ENCODE measurements around the gene CASZ1. TPM values are rescaled to one million over a fixed set of nuclear protein-coding genes. Genes with fewer than 3 reads are reported as not detected.

Gene CASZ1
- total and polyA plus RNA-seq, 2 donors (not counting 3 experiments of a cell fraction or from before 2014, with no cell fraction given), result 1.5 to 5.2 TPM

DNA sequence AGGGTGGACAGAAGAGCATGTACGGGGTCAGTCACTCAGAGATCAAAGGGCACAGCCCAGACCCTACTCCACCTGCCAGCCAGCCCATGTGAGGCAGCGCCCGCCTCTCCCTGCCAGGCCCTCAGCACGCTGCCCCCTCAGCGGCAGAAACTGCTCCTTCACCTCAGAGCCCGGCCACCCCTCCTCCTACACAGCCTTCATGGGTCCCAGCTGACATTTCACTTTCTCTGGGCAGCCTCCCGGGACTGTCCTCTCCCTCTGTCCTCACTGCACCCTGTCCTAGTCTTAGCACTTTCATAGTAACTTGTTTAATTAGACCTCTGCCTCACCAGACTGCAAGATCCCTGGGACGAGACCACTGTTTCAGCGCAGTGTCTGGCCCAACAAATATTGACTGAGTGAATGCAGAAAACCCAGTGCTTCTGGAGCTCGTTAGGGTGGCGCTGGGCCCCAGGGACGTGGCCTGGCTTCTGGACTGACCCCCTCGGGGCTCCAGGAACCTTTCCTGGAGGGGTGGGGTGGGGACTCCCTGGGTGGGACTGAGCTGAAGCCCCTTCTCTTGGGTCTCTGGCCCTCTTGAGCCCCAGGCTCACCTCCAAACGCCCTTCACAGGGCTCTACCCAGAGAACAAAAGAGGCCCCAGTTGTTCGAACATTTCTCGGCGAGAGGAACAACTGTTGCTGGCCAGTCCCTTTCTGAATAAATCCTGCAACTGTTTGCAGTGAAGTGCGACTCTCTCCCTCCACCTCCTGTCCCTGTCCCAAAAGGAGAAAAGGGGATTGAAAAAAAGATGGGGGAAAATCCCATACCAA lies 114.9 kb downstream of the CASZ1 start:
- H3K9me3 ChIP-seq (replicated peaks; ENCODE audit: control insufficient read depth, insufficient read depth, low read length), result no peaks in the 10 kb centered on the region
- ChIA-PET CTCF (no interaction called here), POLR2A (no interaction called here)
- peaks cover 0 to 8% of the 10 kb centered on the region in 2 experiments for H3K27me3 ChIP-seq (ENCODE audit: control insufficient read depth in 2 of 2, insufficient read depth in 2 of 2, low read length in 2 of 2)
- no peak for DNase-seq (ENCODE audit: low read depth, low spot score)
- no peak for FAIRE-seq
- no peaks in the 10 kb centered on the region for H4K20me1 ChIP-seq (replicated peaks; ENCODE audit: control insufficient read depth, extremely low read depth, insufficient read depth, low read length)
- no peaks in the 10 kb centered on the region for H3K9me1 ChIP-seq (replicated peaks; ENCODE audit: control insufficient read depth, extremely low read depth, insufficient read depth, low read length)
- H3K4me1 ChIP-seq (ENCODE audit: control insufficient read depth, extremely low read depth, insufficient read depth, low read length), result no peaks in the 10 kb centered on the region
- no peaks in the 10 kb centered on the region for H3K79me2 ChIP-seq (ENCODE audit: control insufficient read depth, insufficient read depth, low read length)
- H3K9ac ChIP-seq (replicated peaks; ENCODE audit: extremely low read depth, insufficient read depth, low read length), result no peak overlapping the region
- H2AFZ ChIP-seq (ENCODE audit: low read depth, low read length), result no peak overlapping the region
- no peak overlapping the region for H3K27ac ChIP-seq (ENCODE audit: insufficient read depth, low read depth, low read length)
- no peaks in the 10 kb centered on the region for H3K36me3 ChIP-seq (ENCODE audit: control insufficient read depth in 2 of 2, extremely low read depth in 1 of 2, insufficient read depth in 2 of 2, low read length in 2 of 2)
- no peak overlapping the region for H3K4me2 ChIP-seq (ENCODE audit: insufficient read depth, low read length)
- intact Hi-C loops (cut with micrococcal nuclease), result no loop called here
- dilution Hi-C loops (cut with MboI; ENCODE audit: extremely low pct_ligation_motif_present, low sequenced_read_pairs), result no loop called here
- TF ChIP-seq JUN (IDR thresholded peaks at IDR 0.05; ENCODE audit: borderline replicate concordance, insufficient read depth, insufficient read length, low read depth) (no peak), MYC (IDR thresholded peaks at IDR 0.05; ENCODE audit: low read depth, low read length) (no peak), GATA2 (IDR thresholded peaks at IDR 0.05; ENCODE audit: insufficient read depth, insufficient read length, low read depth, low read length) (no peak), EZH2 (IDR thresholded peaks at IDR 0.05; ENCODE audit: borderline replicate concordance, low read depth, low read length, severe bottlenecking) (no peak), FOS (IDR thresholded peaks at IDR 0.05; ENCODE audit: borderline replicate concordance, insufficient read depth, low read length) (no peak), POLR2AphosphoS5 (IDR thresholded peaks at IDR 0.05; ENCODE audit: insufficient read depth, low read depth, low read length) (no peak), POLR2A (IDR thresholded peaks at IDR 0.05; ENCODE audit: low read depth, low read length) (no peak)
- TF ChIP-seq, protein P1, sequence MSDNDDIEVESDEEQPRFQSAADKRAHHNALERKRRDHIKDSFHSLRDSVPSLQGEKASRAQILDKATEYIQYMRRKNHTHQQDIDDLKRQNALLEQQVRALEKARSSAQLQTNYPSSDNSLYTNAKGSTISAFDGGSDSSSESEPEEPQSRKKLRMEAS (IDR thresholded peaks at IDR 0.05; ENCODE audit: insufficient read depth, insufficient read length), result no peak
- TF ChIP-seq, protein P2, sequence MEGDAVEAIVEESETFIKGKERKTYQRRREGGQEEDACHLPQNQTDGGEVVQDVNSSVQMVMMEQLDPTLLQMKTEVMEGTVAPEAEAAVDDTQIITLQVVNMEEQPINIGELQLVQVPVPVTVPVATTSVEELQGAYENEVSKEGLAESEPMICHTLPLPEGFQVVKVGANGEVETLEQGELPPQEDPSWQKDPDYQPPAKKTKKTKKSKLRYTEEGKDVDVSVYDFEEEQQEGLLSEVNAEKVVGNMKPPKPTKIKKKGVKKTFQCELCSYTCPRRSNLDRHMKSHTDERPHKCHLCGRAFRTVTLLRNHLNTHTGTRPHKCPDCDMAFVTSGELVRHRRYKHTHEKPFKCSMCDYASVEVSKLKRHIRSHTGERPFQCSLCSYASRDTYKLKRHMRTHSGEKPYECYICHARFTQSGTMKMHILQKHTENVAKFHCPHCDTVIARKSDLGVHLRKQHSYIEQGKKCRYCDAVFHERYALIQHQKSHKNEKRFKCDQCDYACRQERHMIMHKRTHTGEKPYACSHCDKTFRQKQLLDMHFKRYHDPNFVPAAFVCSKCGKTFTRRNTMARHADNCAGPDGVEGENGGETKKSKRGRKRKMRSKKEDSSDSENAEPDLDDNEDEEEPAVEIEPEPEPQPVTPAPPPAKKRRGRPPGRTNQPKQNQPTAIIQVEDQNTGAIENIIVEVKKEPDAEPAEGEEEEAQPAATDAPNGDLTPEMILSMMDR (IDR thresholded peaks at IDR 0.05; ENCODE audit: extremely low read depth in 1 of 2, insufficient read depth in 1 of 2, low read depth in 1 of 2, low read length in 2 of 2), result no peak
- BruUV-seq (replicated peaks), result no TSS peak
- H3K4me3 ChIP-seq (replicated peaks in 1 of 3; ENCODE audit: insufficient read depth in 1 of 3, low read depth in 1 of 3, low read length in 3 of 3), result no peak overlapping the region
